Activated T-cell treated with anti-CD3 and anti-CD28 coated beads, Interleukin-2, amount 50 U/mL, for 72 hours (primary cell): ENCODE results near the gene DNM3. TPM values are rescaled to one million over a fixed set of nuclear protein-coding genes. Genes with fewer than 3 reads are reported as not detected.

ENCODE experiments used
- ATAC-seq, 2 donors: fragments of 150-1000 bp; cut with Tn5 transposase; replicated peaks in 1 of 2; 2 replicates each; pipeline ENCODE4 v1.10.0; 2021; ENCODE audit warnings: moderate library complexity in 2 of 2, mild to moderate bottlenecking in 1 of 2
- DNase-seq, 2 donors: peaks; one replicate each; pipeline ENCODE4 v3.0.0; 2021 to 2022; ENCODE audit warnings: mixed read lengths in 1 of 2
- H3K27ac Mint-ChIP-seq: one replicate; pipeline ENCODE4 v1.8.0; 2022; ENCODE audit warnings: mild to moderate bottlenecking, moderate library complexity, mixed read lengths
- H3K27me3 Mint-ChIP-seq: one replicate; pipeline ENCODE4 v1.8.0; 2022; ENCODE audit warnings: low read depth, mixed read lengths
- H3K36me3 Mint-ChIP-seq, 2 donors: one replicate each; pipeline ENCODE4 v1.8.0; 2022; ENCODE audit warnings: mixed read lengths in 2 of 2, mild to moderate bottlenecking in 1 of 2; ENCODE audit not compliant: insufficient read depth in 2 of 2
- H3K4me1 Mint-ChIP-seq: one replicate; pipeline ENCODE4 v1.8.0; 2022; ENCODE audit warnings: low read depth, mixed read lengths
- H3K4me3 Mint-ChIP-seq, 2 donors: one replicate each; pipeline ENCODE4 v1.8.0; 2022; ENCODE audit warnings: mild to moderate bottlenecking in 2 of 2, mixed read lengths in 2 of 2, moderate library complexity in 2 of 2
- H3K9me3 Mint-ChIP-seq, 2 donors: one replicate each; pipeline ENCODE4 v1.8.0; 2022; ENCODE audit warnings: mixed read lengths in 2 of 2
- total RNA-seq, 2 donors: library from RNA; stranded (reverse); gene quantifications; one replicate each; pipeline ENCODE4 v1.2.3, GENCODE V29; 2022

The DNM3 gene
- total RNA-seq, 2 donors from 2014 or later, result 1.5 to 3.4 TPM

GRCh38 chr1:172382406-172382805 lies 541.1 kb downstream of the DNM3 start:
- Mint-ChIP-seq H3K36me3 (no peaks in the 10 kb centered on the region), H3K27ac (no peak overlapping the region), H3K9me3 (no peaks in the 10 kb centered on the region), H3K27me3 (no peaks in the 10 kb centered on the region), H3K4me1 (peaks cover 16% of the 10 kb centered on the region), H3K4me3 (no peak overlapping the region)
- ATAC-seq (no peak), DNase-seq (no peak)

DNA sequence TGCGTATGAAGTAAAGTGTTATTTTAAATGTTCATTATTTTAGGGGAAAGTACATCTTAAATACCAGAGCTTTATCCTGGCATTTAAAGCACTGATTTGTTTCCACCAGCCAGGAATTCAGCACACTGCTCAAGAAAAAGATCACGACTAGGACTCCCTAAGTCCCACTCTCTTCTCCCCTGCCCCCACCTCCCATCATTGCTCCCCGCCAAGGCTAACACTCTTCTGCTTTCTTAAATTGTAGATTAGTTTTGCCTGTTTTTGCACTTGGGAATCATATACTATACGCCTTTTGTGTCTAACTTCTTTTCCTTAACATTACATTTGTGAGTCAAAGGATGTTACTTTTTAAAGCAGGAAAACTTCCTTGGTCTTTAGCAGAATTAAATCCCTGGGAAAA lies 541.7 kb downstream of the DNM3 start:
- H3K36me3 Mint-ChIP-seq, result no peaks in the 10 kb centered on the region
- H3K9me3 Mint-ChIP-seq, result no peaks in the 10 kb centered on the region
- H3K27me3 Mint-ChIP-seq, result no peaks in the 10 kb centered on the region
- DNase-seq, result no peak
- no peak for ATAC-seq
- H3K4me3 Mint-ChIP-seq, result no peak overlapping the region
- peaks cover 16% of the 10 kb centered on the region for H3K4me1 Mint-ChIP-seq
- no peak overlapping the region for H3K27ac Mint-ChIP-seq

DNA sequence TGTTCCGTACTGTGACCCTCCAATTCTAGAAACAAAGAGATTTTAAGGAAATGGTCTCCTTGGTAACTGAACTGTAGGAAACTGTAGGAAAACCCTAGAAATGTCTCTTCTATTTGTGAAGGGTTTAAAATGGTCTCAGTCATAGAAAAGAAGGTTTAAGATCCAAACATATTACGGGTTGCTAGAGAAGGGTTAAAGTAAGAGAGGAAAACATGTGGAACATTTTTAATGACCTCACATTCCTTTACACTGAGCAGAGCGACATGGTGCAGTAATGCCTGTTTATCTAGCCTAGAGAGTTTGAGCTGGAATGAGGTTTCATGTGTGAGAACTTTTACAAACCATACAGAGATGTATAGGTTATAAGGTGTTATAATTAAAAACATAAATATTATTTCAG lies 542.2 kb downstream of the DNM3 start:
- Mint-ChIP-seq H3K36me3 (no peaks in the 10 kb centered on the region), H3K27me3 (no peaks in the 10 kb centered on the region), H3K4me3 (no peak overlapping the region), H3K9me3 (no peaks in the 10 kb centered on the region), H3K27ac (no peak overlapping the region), H3K4me1 (peaks cover 16% of the 10 kb centered on the region)
- ATAC-seq (no peak), DNase-seq (no peak)

DNA sequence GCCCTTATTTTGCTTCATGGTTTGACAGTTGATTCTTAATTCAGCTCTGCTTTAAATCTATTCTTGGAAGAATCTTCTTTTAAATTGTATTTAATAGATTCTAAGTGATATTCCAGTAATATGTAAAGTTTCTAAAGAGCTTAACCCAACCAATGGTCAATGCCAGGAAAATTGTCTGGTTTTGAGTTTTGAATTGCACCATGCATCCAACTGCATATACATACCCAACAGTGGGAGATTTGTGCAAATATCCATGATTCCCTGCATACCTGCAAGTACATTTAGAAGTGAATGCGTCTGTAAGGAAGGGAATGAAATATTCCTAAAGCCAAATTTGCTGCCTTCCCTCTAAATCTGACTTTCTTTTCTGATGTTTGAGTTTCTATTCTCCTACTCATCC lies 543.4 kb downstream of the DNM3 start:
- Mint-ChIP-seq H3K27me3 (no peaks in the 10 kb centered on the region), H3K4me3 (no peak overlapping the region), H3K27ac (no peak overlapping the region), H3K36me3 (no peaks in the 10 kb centered on the region), H3K4me1 (peaks cover 16% of the 10 kb centered on the region), H3K9me3 (no peaks in the 10 kb centered on the region)
- no peak for ATAC-seq
- DNase-seq, result no peak

- no peaks in the 10 kb centered on the region for H3K36me3 Mint-ChIP-seq
- ATAC-seq (no peak), DNase-seq (no peak)
- no peaks in the 10 kb centered on the region for H3K27me3 Mint-ChIP-seq
- H3K27ac Mint-ChIP-seq, result no peak overlapping the region
- H3K4me1 Mint-ChIP-seq, result peaks cover 13% of the 10 kb centered on the region
- no peaks in the 10 kb centered on the region for H3K9me3 Mint-ChIP-seq
- H3K4me3 Mint-ChIP-seq, result no peak overlapping the region
These were observed 544.7 kb downstream of the DNM3 start for GRCh38 chr1:172386046-172386445.

DNA sequence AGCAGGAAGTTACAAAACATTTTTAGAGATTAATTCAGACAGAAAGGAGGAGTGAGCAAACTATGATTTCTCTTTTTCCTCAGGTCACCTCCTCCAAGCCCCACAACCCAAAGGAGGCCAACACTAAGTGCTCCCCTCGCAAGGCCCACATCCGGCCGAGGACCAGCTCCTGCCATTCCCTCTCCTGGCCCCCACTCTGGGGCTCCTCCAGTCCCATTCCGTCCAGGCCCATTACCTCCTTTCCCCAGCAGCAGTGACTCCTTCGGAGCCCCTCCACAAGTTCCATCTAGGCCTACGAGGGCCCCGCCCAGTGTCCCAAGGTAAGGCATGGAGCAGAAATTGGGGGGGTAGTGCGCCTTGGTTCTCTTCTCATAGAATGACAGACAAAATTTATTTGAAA lies 547.2 kb downstream of the DNM3 start:
- DNase-seq (no peak), ATAC-seq (no peak)
- H3K36me3 Mint-ChIP-seq, result peaks cover 0 to 2% of the 10 kb centered on the region in 2 donors
- no peak overlapping the region for H3K4me3 Mint-ChIP-seq
- H3K27me3 Mint-ChIP-seq, result no peaks in the 10 kb centered on the region
- no peak overlapping the region for H3K27ac Mint-ChIP-seq
- no peaks in the 10 kb centered on the region for H3K9me3 Mint-ChIP-seq
- H3K4me1 Mint-ChIP-seq, result peaks cover 30% of the 10 kb centered on the region

DNA sequence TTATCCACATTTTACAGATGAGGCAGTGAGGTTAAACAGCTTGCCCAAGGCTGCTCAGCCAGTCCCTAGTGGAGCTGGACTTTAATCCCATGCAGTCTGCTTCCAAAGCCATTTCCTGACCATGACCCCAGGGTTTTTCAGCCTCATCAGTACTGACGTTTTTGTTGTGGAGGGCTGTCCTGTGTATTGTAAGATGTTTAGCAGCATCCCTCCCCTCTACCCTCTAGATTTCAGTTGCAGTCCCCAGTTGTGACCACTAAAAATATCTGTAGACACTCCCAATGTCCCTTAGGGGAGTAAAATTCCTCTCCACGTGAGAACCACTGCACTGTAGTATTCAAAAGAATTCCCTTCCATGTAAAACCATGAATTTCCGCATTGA lies 549.0 kb downstream of the DNM3 start:
- H3K4me1 Mint-ChIP-seq, result peaks cover 48% of the 10 kb centered on the region
- H3K4me3 Mint-ChIP-seq, result no peak overlapping the region

DNA sequence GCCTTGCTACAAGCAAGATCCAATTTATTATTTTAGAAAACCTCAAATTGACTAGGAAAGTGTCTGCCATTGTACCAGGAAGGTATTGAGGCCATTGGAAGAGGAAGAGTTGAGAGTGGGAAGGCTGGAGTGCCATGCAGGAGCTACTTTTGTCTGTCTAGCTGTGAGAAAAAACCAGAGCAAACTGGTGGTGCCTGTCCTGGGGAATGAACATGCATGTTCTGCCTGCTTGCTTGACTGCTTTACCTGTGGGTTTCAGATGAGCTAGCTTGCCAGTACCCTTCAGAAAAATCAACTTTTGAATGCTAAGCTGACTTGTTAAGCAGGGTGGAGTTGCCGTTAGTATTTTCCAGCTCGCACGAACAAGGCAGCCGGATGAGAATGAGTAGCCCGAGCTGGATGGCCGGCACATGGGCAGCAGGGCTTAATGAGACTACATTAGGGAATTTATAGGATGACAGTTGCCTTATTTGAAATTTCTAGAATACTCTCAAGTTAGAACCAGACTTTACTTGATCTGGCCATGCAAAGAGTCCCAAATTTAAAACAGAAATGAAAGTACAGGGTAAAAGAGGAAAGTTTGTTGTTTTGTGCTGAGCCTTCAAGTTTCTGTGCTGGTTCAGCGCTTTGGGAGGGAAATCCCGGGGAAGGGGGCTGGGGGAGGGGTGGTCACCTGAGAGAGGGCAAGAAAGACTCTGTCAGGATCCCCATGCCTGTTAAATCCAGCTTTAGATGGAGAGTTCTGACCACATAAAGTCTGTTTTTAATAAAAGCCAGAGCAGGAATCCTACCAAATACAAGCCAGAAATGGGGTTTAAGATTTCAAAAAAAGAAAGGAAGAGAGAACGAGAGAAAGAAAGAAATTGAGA lies 549.6 kb downstream of the DNM3 start:
- DNase-seq (no peak), ATAC-seq (no peak)
- Mint-ChIP-seq H3K4me3 (peak overlapping the region; percentile 3 to 32), H3K27ac (no peak overlapping the region), H3K36me3 (peaks cover 0 to 2% of the 10 kb centered on the region in 2 donors), H3K9me3 (no peaks in the 10 kb centered on the region), H3K27me3 (no peaks in the 10 kb centered on the region), H3K4me1 (peaks cover 54% of the 10 kb centered on the region)

More for the DNA sequence above, 549.0 kb downstream of the DNM3 start:
- ATAC-seq, result no peak
- Mint-ChIP-seq H3K27me3 (no peaks in the 10 kb centered on the region), H3K36me3 (peaks cover 0 to 2% of the 10 kb centered on the region in 2 donors), H3K27ac (no peak overlapping the region), H3K9me3 (no peaks in the 10 kb centered on the region)
- DNase-seq, result no peak

- DNase-seq, result no peak
- H3K27ac Mint-ChIP-seq, result no peak overlapping the region
- H3K9me3 Mint-ChIP-seq, result no peaks in the 10 kb centered on the region
- H3K4me3 Mint-ChIP-seq, result no peak overlapping the region
- H3K27me3 Mint-ChIP-seq, result no peaks in the 10 kb centered on the region
- no peak for ATAC-seq
- H3K4me1 Mint-ChIP-seq, result peaks cover 63% of the 10 kb centered on the region
- H3K36me3 Mint-ChIP-seq, result peaks cover 0 to 2% of the 10 kb centered on the region in 2 donors
These were observed 550.7 kb downstream of the DNM3 start for GRCh38 chr1:172391976-172392375.

DNA sequence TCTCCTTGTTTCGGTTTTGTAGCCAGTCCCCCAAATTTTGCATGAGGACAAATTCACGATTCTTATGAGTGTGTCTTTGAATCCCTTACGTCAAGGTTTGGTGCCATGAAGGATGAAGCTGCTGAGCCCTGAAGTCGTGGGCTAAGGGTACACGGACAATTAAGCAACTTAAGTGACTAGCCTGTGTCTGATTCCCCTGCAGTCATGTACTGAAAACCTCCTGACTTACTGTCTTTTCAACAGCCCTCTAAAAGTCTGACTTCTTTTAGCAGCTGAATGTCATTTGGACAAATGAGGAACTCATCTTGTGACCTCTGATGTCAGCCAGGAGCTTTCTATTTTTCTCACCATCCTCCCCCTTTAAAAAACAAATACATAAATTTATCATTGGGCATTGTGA lies 552.1 kb downstream of the DNM3 start:
- Mint-ChIP-seq H3K9me3 (no peaks in the 10 kb centered on the region), H3K4me3 (peak overlapping the region; percentile 28 to 72), H3K27ac (peak overlapping the region; percentile 74), H3K4me1 (peaks cover 76% of the 10 kb centered on the region), H3K27me3 (no peaks in the 10 kb centered on the region), H3K36me3 (peaks cover 0 to 2% of the 10 kb centered on the region in 2 donors)
- DNase-seq (no peak), ATAC-seq (peak in 1 of 2 donors; percentile 18)

DNA sequence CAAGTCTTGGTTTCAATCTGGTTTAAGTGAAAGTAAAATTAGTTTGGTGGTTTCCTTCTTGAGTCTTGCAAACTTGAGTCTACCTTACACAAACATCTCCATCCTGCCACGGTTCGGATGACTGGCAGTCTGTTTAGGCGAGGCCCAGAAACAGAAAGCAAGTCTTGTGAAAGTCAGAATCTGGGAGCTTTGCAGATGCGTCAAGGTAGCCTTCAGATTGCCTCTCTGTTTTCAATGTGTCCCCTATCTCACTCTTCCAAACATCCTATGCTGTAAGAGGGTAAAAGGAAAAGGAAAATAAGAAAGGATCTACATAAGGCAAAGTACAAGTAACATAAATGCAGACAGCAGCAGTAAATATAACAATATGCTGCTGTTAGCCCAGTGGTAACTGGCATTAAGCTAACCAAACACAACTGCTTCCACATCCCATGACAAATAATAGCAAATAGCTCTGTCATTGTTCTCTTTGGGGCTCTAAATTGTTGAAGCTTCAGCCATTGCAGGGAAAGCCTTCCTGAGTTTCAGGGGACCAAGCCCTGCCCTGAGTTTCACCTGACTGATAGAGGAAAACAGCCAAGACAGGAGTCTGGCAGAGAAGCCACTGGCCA lies 552.9 kb downstream of the DNM3 start:
- Mint-ChIP-seq H3K27ac (peak overlapping the region; percentile 72), H3K4me3 (peak overlapping the region; percentile 56 to 72), H3K9me3 (no peaks in the 10 kb centered on the region), H3K27me3 (no peaks in the 10 kb centered on the region), H3K36me3 (peaks cover 0 to 2% of the 10 kb centered on the region in 2 donors), H3K4me1 (peaks cover 85% of the 10 kb centered on the region)
- ATAC-seq (peak; percentile 92), DNase-seq (peak; percentile 67 to 73)

- ATAC-seq (peak; percentile 11 to 15), DNase-seq (no peak)
- peaks cover 91% of the 10 kb centered on the region for H3K4me1 Mint-ChIP-seq
- peak overlapping the region; percentile 72 for H3K27ac Mint-ChIP-seq
- H3K27me3 Mint-ChIP-seq, result no peaks in the 10 kb centered on the region
- H3K9me3 Mint-ChIP-seq, result no peaks in the 10 kb centered on the region
- peak overlapping the region; percentile 56 to 72 for H3K4me3 Mint-ChIP-seq
- H3K36me3 Mint-ChIP-seq, result peaks cover 0 to 2% of the 10 kb centered on the region in 2 donors
These were observed 553.5 kb downstream of the DNM3 start for GRCh38 chr1:172394811-172395210.

DNA sequence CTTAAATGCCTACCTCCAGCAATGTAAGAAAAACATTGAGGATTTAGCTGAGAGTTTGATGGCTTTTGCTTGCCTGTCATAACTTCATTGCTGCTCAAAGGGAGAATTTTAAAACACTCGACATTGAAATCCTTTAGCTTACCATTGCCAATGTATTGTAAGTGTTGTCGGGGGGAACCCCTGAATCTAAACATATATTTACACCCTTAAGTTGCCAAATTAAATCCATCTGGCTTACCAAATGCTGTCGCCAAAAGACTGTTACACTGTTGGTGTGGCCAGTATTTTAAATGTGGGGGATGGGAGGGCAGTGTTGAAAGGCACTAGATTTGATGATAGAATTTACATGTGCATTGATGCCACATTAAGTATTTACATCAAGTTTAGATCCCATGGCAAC lies 554.3 kb downstream of the DNM3 start:
- Mint-ChIP-seq H3K36me3 (peaks cover 0 to 2% of the 10 kb centered on the region in 2 donors), H3K4me1 (peaks cover 92% of the 10 kb centered on the region), H3K27ac (no peak overlapping the region), H3K27me3 (no peaks in the 10 kb centered on the region), H3K4me3 (peak overlapping the region in 1 of 2 donors; percentile 72), H3K9me3 (no peaks in the 10 kb centered on the region)
- ATAC-seq, result no peak
- no peak for DNase-seq
